GM12878 (cell line): ENCODE results near the gene SELENOM. TPM values are rescaled to one million over a fixed set of nuclear protein-coding genes. Genes with fewer than 3 reads are reported as not detected.

Source experiments
- EZH2 ChIP-seq: IDR thresholded peaks from 2 replicates; pipeline ENCODE4 v1.6.1; 2012; ENCODE audit warnings: low read depth, mild to moderate bottlenecking, control low read depth, inconsistent platforms, low read length, borderline replicate concordance; ENCODE audit not compliant: control insufficient read depth
- JUNB ChIP-seq: IDR thresholded peaks from 2 replicates; pipeline ENCODE4 v1.6.1; 2016; ENCODE audit warnings: antibody characterized with exemption, mild to moderate bottlenecking
- NFYA ChIP-seq: IDR thresholded peaks from 2 replicates; pipeline ENCODE4 v1.6.1; 2011; ENCODE audit warnings: low read depth, mild to moderate bottlenecking, low read length, improper control_type of control experiment, borderline replicate concordance
- POLR2A ChIP-seq: IDR thresholded peaks from 2 replicates; pipeline ENCODE4 v1.6.1; 2011; ENCODE audit warnings: low read depth, mild to moderate bottlenecking, low read length
- polyA plus RNA-seq, 11 experiments: library from polyadenylated mRNA; depleted of rRNA in 4 of 11; unstranded in 6 of 11; stranded (reverse) in 5 of 11; fragments of >200 nt; fragmentation: Nextera tagmentation in 4 of 11; fragmentation: Illumina TruSeq in 1 of 11; extraction: Ambion mirVana in 4 of 11; extraction: Trizol in 1 of 11; gene quantifications; 1 replicate in 1 of 11; 2 replicates in 10 of 11; pipeline versions ENCODE4 v1.2.1 to v1.2.3, GENCODE V29; 2011 to 2016; ENCODE audit warnings: inconsistent platforms in 2 of 11, missing spikeins in 2 of 11, low read depth in 1 of 11
- total RNA-seq, 4 experiments: library from RNA; depleted of rRNA in 3 of 4; stranded (reverse); fragments of >200 nt in 3 of 4; fragmentation: Illumina TruSeq in 1 of 4; extraction: Trizol in 1 of 4; gene quantifications; 2 replicates each; pipeline versions ENCODE4 v1.2.1 to v1.2.3, GENCODE V29; 2013 to 2021
- TF ChIP-seq, protein P1 (sequence below): IDR thresholded peaks from 2 replicates; pipeline ENCODE4 v1.6.1; 2011; ENCODE audit warnings: low read depth, low read length, improper control_type of control experiment, borderline replicate concordance
- TF ChIP-seq, protein P2 (sequence below): fragments of 450-650 bp; IDR thresholded peaks from 2 replicates; pipeline ENCODE4 v1.6.1; 2017; ENCODE audit warnings: mild to moderate bottlenecking, moderate library complexity

SELENOM gene
- total and polyA plus RNA-seq, 10 of the 15 experiments (the other 5 are each of a cell fraction or from before 2014, with no cell fraction given), result 0.80 to 8.3 (median 2.0) TPM

DNA sequence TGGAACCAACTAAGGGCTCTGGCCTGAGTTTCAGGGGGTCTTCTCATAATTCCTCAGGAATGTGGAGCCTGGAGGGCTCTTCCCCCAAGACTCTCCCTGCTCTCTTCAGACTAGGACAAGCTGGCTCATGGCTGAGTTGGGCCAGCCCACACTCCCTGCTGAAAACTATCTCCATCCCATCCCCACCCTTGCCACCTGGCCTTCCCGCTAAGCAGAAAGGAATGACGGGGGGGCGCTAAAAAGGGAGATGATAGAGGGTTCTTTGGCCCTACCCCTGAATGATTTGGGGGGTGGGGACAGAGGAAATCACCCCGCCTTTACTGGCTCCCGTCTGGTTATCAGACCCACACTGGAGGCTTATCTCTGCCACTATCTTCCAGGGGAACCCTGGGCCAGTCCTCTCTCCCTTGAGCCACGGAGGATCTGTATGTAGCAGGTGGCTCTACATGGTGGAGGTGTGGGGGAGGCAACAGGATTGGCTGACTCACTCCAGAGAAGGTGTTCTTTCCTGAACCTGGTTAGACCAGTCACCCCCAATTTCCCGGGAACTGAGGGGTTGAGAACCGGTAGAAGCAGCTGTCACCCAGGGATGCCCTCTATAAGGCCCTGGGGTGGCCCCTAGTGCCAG lies 20.6 kb downstream of the SELENOM start (continued):
- TF ChIP-seq EZH2, result no peak
- no peak for TF ChIP-seq POLR2A
- no peak for TF ChIP-seq NFYA
- TF ChIP-seq, protein P1, sequence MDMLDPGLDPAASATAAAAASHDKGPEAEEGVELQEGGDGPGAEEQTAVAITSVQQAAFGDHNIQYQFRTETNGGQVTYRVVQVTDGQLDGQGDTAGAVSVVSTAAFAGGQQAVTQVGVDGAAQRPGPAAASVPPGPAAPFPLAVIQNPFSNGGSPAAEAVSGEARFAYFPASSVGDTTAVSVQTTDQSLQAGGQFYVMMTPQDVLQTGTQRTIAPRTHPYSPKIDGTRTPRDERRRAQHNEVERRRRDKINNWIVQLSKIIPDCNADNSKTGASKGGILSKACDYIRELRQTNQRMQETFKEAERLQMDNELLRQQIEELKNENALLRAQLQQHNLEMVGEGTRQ, result no peak
- no peak for TF ChIP-seq JUNB
- TF ChIP-seq, protein P2, sequence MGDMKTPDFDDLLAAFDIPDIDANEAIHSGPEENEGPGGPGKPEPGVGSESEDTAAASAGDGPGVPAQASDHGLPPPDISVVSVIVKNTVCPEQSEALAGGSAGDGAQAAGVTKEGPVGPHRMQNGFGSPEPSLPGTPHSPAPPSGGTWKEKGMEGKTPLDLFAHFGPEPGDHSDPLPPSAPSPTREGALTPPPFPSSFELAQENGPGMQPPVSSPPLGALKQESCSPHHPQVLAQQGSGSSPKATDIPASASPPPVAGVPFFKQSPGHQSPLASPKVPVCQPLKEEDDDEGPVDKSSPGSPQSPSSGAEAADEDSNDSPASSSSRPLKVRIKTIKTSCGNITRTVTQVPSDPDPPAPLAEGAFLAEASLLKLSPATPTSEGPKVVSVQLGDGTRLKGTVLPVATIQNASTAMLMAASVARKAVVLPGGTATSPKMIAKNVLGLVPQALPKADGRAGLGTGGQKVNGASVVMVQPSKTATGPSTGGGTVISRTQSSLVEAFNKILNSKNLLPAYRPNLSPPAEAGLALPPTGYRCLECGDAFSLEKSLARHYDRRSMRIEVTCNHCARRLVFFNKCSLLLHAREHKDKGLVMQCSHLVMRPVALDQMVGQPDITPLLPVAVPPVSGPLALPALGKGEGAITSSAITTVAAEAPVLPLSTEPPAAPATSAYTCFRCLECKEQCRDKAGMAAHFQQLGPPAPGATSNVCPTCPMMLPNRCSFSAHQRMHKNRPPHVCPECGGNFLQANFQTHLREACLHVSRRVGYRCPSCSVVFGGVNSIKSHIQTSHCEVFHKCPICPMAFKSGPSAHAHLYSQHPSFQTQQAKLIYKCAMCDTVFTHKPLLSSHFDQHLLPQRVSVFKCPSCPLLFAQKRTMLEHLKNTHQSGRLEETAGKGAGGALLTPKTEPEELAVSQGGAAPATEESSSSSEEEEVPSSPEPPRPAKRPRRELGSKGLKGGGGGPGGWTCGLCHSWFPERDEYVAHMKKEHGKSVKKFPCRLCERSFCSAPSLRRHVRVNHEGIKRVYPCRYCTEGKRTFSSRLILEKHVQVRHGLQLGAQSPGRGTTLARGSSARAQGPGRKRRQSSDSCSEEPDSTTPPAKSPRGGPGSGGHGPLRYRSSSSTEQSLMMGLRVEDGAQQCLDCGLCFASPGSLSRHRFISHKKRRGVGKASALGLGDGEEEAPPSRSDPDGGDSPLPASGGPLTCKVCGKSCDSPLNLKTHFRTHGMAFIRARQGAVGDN, result no peak
- TF ChIP-seq, all 136 proteins: peak for 0
